Measurements from ENCODE around the gene PPFIBP1. TPM values are rescaled to one million over a fixed set of nuclear protein-coding genes. Genes with fewer than 3 reads are reported as not detected.
A peak's percentile ranks its signal among the peaks of the same experiment; 100 is the strongest.
"Not testable (repeated sequence)": the region's sequence is repeated elsewhere in the genome, so short reads cannot be mapped to it uniquely, and the experiment has no call there.

PPFIBP1 gene
- total RNA-seq, 1 donor from 2014 or later: 108 TPM

DNA sequence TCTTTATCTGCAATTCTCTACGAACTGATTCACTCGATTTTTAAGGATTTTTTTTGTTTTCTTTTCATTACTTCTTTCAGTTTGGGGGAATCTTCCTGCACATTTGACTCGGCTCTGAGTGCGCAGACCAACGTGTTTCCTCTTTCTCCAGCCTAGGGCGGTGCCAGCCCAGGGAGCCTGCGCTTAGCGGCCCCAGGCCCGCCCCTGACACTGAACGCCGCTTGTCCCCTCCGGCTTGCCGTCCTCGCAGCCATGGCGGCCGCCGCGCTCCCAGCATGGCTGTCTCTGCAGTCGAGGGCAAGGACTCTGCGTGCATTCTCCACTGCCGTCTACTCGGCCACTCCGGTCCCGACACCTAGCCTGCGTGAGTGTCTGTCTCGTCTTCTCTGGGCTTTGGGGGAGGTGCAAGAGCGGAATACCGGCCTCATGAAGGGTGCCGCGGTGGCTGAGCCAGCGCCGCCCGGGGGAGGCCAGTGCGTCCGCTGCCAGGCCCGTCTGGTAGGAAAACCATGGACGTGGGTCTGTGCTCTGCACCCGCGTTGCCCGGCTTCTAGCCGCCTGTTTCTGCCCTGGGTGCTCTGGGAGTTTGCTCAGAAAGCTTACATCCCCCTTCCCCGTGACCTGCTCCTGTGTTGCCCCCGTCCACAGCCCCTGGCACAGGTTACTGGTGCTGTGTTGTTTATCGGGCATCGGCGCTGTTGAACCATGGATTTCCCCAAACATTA lies 186.7 kb downstream of the PPFIBP1 start, which contains the start of gene MRPS35:
Gene MRPS35 (plus strand): TSS at position 241 of the 725 bp plus-strand sequence. CDS start 12 bp downstream, at position 253.
- DNase-seq: peak; percentile 84

DNA sequence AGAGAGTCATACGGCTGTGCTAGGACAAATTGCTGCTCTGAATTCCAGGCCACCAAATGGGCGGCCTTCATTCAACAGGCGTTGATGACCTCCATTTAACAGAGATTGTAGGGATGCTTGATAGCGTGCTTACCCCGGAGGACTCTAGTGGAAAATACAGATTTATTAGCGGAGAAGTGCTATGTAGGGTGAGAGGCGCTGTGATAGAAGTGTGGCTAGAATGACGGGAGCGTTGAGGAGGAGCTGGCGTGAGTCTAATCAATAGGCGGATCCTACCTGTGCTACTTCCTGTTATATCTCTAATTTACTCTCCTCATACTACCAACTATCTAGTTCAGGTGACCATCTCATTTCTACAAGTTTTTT lies 187.3 kb downstream of the PPFIBP1 start:
- no peak for DNase-seq

- DNase-seq: no peak
Observed at GRCh38 chr12:27711967-27712366, 188.0 kb downstream of the PPFIBP1 start.

DNA sequence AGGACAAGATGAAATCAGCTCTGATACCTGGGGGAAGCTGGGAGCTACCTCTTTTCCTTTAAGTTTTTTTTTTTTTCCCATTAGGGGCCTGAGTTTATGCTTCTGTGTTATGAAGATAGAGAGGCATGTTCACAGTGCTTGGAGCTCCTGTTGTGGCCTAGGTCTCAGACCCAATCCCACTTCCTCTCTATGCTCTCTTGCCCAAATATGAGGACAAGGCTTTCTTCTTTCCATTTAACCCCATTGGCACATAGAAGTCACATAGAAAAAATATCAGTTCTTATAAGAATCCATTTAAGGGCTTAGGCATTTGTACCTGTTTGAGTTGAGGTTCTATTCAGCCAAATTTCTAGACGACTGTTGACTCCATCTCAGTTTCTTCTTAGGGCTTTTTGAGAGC lies 199.2 kb downstream of the PPFIBP1 start:
- no peak for DNase-seq

GRCh38 chr12:27730097-27730588 lies 206.1 kb downstream of the PPFIBP1 start:
- DNase-seq: no peak

DNA sequence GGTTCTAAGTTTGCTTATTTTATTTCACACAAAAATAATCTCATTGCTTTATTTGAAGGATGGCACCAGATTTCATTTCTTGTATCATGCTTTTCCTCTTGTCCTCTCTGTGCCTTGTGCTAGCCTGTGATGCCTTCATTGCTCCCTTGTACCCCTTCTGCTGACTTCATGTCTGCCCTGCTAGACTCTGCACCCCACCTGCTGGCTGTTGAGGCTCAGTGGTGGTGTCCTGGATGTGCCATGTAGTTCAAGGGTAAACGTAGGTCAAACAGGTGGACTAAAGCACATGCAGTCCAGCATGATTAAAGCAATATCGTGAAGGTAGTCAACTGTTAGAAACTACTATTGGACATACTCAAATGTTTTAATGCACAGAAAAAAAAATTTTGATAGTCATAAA lies 208.3 kb downstream of the PPFIBP1 start:
- no peak for DNase-seq

GRCh38 chr12:27733052-27733656 lies 209.1 kb downstream of the PPFIBP1 start:
- no peak for DNase-seq

GRCh38 chr12:27733791-27734190 lies 209.8 kb downstream of the PPFIBP1 start:
- no peak for DNase-seq

DNA sequence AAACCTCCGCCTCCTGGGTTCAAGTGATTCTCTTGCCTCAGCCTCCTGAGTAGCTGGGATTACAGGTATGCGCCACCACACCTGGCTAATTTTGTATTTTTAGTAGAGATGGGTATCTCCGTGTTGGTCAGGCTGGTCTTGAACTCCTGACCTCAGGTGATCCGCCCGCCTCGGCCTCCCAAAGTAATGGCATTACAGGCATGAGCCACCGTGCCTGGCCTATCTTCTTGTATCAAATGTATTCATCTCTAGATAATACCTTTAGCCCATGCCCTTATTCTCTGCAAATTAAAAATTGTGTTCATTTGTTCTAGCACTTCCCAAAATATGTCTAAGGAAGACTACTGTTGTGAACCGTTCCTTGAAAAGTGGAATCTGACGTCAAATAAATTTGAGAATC lies 210.3 kb downstream of the PPFIBP1 start:
- DNase-seq: not testable (repeated sequence)

DNA sequence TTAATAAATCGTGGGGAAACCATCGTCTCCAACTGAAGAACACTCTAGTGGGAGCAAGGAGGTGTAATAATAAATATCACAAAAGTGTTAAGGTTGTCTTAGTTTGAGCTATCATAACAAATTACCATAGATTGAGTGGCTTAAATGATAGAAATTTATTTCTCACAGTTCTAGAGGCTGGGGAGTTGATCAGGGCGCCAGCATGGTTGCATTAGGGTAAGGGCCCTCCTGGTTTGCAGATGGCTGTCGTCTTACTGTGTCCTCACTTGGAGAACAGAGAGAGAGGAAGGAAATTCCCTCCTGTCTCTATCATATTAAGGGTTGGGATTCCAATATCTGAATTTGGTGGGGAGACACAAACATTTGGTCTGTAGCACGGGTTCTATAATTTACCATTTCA lies 219.6 kb downstream of the PPFIBP1 start:
- DNase-seq: no peak

Other genes with a start within 250 kb of the PPFIBP1 start
- 62.2 TPM for gene BMAL2, start 191.4 kb upstream of the PPFIBP1 start, total RNA-seq
- 0.78 TPM for gene SMCO2, start 77.5 kb upstream of the PPFIBP1 start, total RNA-seq
- gene REP15, start 172.2 kb downstream of the PPFIBP1 start, total RNA-seq: 3.0 TPM
- 81.9 TPM for gene MRPS35, start 186.6 kb downstream of the PPFIBP1 start, total RNA-seq